ENCODE results near the gene NR3C2.

DNA sequence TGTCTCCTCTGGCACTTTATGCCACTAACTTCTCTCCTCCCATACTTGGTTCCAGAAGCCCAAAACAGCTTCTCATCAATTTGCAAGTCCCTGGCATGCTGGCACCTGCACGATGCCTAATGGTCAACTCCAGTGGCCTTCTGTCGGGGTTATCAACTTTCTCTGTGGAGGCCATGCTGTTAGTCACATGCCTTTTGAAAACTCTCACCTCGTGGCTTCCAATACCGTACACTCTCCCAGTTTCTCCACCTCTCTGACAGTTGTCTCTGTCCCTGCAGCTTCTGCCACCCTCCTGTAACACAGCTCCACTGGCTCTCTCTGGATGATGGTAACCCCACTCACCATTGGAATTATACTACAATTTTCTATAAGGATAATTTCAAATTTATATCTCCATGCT, 324.0 kb downstream of the NR3C2 start:
- TF ChIP-seq HNF4A (conservative IDR thresholded peaks at IDR 0.05) = no peak
- no peak for TF ChIP-seq SP1 (IDR thresholded peaks at IDR 0.05)
- TF ChIP-seq, protein P1, sequence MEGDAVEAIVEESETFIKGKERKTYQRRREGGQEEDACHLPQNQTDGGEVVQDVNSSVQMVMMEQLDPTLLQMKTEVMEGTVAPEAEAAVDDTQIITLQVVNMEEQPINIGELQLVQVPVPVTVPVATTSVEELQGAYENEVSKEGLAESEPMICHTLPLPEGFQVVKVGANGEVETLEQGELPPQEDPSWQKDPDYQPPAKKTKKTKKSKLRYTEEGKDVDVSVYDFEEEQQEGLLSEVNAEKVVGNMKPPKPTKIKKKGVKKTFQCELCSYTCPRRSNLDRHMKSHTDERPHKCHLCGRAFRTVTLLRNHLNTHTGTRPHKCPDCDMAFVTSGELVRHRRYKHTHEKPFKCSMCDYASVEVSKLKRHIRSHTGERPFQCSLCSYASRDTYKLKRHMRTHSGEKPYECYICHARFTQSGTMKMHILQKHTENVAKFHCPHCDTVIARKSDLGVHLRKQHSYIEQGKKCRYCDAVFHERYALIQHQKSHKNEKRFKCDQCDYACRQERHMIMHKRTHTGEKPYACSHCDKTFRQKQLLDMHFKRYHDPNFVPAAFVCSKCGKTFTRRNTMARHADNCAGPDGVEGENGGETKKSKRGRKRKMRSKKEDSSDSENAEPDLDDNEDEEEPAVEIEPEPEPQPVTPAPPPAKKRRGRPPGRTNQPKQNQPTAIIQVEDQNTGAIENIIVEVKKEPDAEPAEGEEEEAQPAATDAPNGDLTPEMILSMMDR (IDR thresholded peaks at IDR 0.05; ENCODE audit: low read depth, low read length, missing input control) = no peak
- TF ChIP-seq, protein P2, sequence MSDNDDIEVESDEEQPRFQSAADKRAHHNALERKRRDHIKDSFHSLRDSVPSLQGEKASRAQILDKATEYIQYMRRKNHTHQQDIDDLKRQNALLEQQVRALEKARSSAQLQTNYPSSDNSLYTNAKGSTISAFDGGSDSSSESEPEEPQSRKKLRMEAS (IDR thresholded peaks at IDR 0.05) = no peak
- no peak for TF ChIP-seq GABPA (IDR thresholded peaks at IDR 0.05 in 1 of 2, conservative IDR thresholded peaks at IDR 0.05 in 1 of 2)
- TF ChIP-seq RAD21 (IDR thresholded peaks at IDR 0.05) = no peak
- TF ChIP-seq TAF1 (conservative IDR thresholded peaks at IDR 0.05) = no peak
